Embryonic facial prominence (tissue), 1 donor: ENCODE measurements around the gene RAB11FIP4.

ENCODE experiments used
- DNase-seq: peaks from one replicate; pipeline ENCODE4 v3.0.0-alpha.2; 2016; ENCODE audit errors: extremely low spot score

RAB11FIP4 gene

GRCh38 chr17:31546650-31547049 is 155.2 kb downstream of the RAB11FIP4 start:
- DNase-seq, result no peak

- DNase-seq, result no peak
Measured at GRCh38 chr17:31548709-31549108, 157.2 kb downstream of the RAB11FIP4 start.

- DNase-seq, result no peak
Measured at GRCh38 chr17:31549121-31549524, 157.6 kb downstream of the RAB11FIP4 start.

- peak; percentile 76 for DNase-seq
Measured at GRCh38 chr17:31549525-31550388, 158.3 kb downstream of the RAB11FIP4 start.

GRCh38 chr17:31550389-31551056 is 159.0 kb downstream of the RAB11FIP4 start:
- DNase-seq, result no peak

- DNase-seq, result no peak
Measured at GRCh38 chr17:31552568-31552967, 161.1 kb downstream of the RAB11FIP4 start.

GRCh38 chr17:31553506-31553905 is 162.0 kb downstream of the RAB11FIP4 start:
- DNase-seq, result no peak

GRCh38 chr17:31554930-31555329 is 163.5 kb downstream of the RAB11FIP4 start:
- DNase-seq, result no peak

- DNase-seq, result no peak
Measured at GRCh38 chr17:31556969-31557645, 165.6 kb downstream of the RAB11FIP4 start.

GRCh38 chr17:31558748-31559583 is 167.5 kb downstream of the RAB11FIP4 start:
- DNase-seq, result no peak

GRCh38 chr17:31559584-31560501 is 168.4 kb downstream of the RAB11FIP4 start:
- DNase-seq, result no peak

GRCh38 chr17:31560616-31561235 is 169.3 kb downstream of the RAB11FIP4 start:
- DNase-seq, result no peak

- DNase-seq, result no peak
Measured at GRCh38 chr17:31561469-31562375, 170.2 kb downstream of the RAB11FIP4 start.

GRCh38 chr17:31562376-31562840 is 170.9 kb downstream of the RAB11FIP4 start:
- no peak for DNase-seq

- DNase-seq, result no peak
Measured at GRCh38 chr17:31564291-31564690, 172.8 kb downstream of the RAB11FIP4 start.

GRCh38 chr17:31564883-31565301 is 173.4 kb downstream of the RAB11FIP4 start:
- no peak for DNase-seq

GRCh38 chr17:31565652-31566051 is 174.2 kb downstream of the RAB11FIP4 start:
- no peak for DNase-seq

GRCh38 chr17:31566247-31566991 is 174.9 kb downstream of the RAB11FIP4 start:
- no peak for DNase-seq
